Endodermal cell (in vitro differentiated cells): Measurements from ENCODE around the gene PXN. TPM values are rescaled to one million over a fixed set of nuclear protein-coding genes. Genes with fewer than 3 reads are reported as not detected.

Experiments
- DNase-seq: peaks from one replicate; pipeline ENCODE4 v3.0.0-alpha.2; 2017
- H3K27ac ChIP-seq: 2 replicates; pipeline ENCODE4 v1.5.1; 2013; ENCODE audit warnings: mild to moderate bottlenecking, low read depth, low read length, moderate library complexity
- H3K27me3 ChIP-seq: 2 replicates; pipeline ENCODE4 v1.6.1; 2013; ENCODE audit warnings: mild to moderate bottlenecking, low read length, moderate library complexity; ENCODE audit not compliant: insufficient read depth, control insufficient read depth, poor library complexity, severe bottlenecking
- H3K36me3 ChIP-seq: 2 replicates; pipeline ENCODE4 v1.7.0; 2013; ENCODE audit warnings: mild to moderate bottlenecking, low read length, moderate library complexity; ENCODE audit not compliant: control insufficient read depth, insufficient read depth
- H3K4me1 ChIP-seq: one replicate; pipeline ENCODE4 v1.7.0; 2013; ENCODE audit warnings: low read length; ENCODE audit not compliant: control insufficient read depth, insufficient read depth
- H3K4me3 ChIP-seq: 2 replicates; pipeline ENCODE4 v1.5.1; 2013; ENCODE audit warnings: mild to moderate bottlenecking, low read length, moderate library complexity
- H3K9ac ChIP-seq: 2 replicates; pipeline ENCODE4 v1.6.1; 2013; ENCODE audit warnings: mild to moderate bottlenecking, low read length, moderate library complexity; ENCODE audit not compliant: poor library complexity, severe bottlenecking; ENCODE audit errors: extremely low read depth
- H3K9me3 ChIP-seq: 2 replicates; pipeline ENCODE4 v1.6.1; 2013; ENCODE audit warnings: mild to moderate bottlenecking, low read length, moderate library complexity; ENCODE audit not compliant: control insufficient read depth
- H3K27ac Mint-ChIP-seq: 2 replicates; pipeline ENCODE4 v1.8.0; 2020; ENCODE audit warnings: mixed read lengths
- H3K27me3 Mint-ChIP-seq: 2 replicates; pipeline ENCODE4 v1.8.0; 2021; ENCODE audit warnings: mild to moderate bottlenecking, mixed read lengths; ENCODE audit not compliant: insufficient read depth
- H3K36me3 Mint-ChIP-seq: 2 replicates; pipeline ENCODE4 v1.8.0; 2020; ENCODE audit warnings: low read depth, mixed read lengths
- H3K4me1 Mint-ChIP-seq: 2 replicates; pipeline ENCODE4 v1.8.0; 2020; ENCODE audit warnings: mixed read lengths
- H3K4me3 Mint-ChIP-seq: 2 replicates; pipeline ENCODE4 v1.8.0; 2020; ENCODE audit warnings: mild to moderate bottlenecking, moderate library complexity, mixed read lengths
- H3K9me3 Mint-ChIP-seq: 2 replicates; pipeline ENCODE4 v1.8.0; 2020; ENCODE audit warnings: mild to moderate bottlenecking, mixed read lengths
- WGBS, 2 experiments: methylation state at CpG; one replicate each; pipeline versions ENCODE4 v1.1.5 to v1.1.7; 2013; ENCODE audit warnings: missing lambda C conversion rate in 2 of 2, mixed read lengths in 1 of 2; ENCODE audit not compliant: insufficient coverage in 1 of 2, insufficient read length in 1 of 2; 5-methylcytosine and 5-hydroxymethylcytosine counted together
- total RNA-seq, 2 donors: library from RNA; stranded (reverse); fragmentation: NEBNext Ultra II Directional in 1 of 2; extraction: Animal tissue kit (Norgen Biotek cat#: 25700) in 1 of 2; gene quantifications; 2 replicates in 1 of 2; 3 replicates in 1 of 2; pipeline ENCODE4 v1.2.1, GENCODE V29; 2021
- TF ChIP-seq, protein P1 (sequence below): fragments of 200-600 bp; sonication (generic); conservative IDR thresholded peaks from 2 replicates; pipeline ENCODE4 v1.5.0; 2021; ENCODE audit warnings: antibody characterized with exemption, mild to moderate bottlenecking

The PXN gene
- total RNA-seq, 2 donors from 2014 or later: 58.4 to 92.7 TPM

DNA sequence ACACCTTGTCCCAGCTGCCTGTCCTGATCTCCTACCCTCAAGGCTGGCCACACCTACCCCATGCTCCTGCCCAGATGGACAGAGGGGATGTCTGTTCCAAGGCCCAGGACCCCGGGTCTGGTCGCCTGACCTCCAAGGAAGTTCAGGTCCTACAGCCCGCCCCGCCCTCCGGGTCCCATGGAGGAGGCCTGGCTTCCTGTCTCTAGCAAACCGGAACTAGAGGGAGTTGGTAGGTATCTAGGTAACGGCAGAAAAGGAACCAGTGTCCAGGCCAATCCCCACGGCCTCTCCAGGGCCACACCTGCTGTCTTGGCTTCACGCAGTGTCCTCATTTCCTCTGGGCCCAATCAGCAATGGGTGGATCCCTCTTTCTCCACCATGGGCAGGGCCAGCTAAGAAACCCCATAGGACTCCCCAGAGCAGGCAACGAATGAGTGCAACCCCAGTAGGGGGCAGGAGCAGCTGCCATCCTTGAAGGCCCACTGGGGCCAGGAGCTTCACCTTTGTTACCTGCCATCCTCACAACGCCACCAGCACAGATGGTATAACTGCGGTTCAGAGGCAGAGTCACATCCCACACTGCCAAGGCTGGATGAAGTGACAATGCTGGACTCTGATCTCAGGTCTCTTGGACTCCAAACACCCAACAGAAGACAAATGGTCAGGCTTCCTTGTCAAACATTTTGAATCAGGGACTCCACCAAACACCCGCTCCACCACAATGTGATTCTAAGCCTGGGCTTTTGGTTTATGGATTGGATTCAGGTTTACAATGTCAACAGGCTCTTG lies 39.5 kb downstream of the PXN start:
- Histone ChIP-seq H3K9me3 (no peaks in the 10 kb centered on the region), H3K27me3 (no peaks in the 10 kb centered on the region), H3K4me3 (no peak overlapping the region), H3K9ac (peak overlapping the region; percentile 3), H3K36me3 (peaks cover 49% of the 10 kb centered on the region), H3K4me1 (peaks cover 57% of the 10 kb centered on the region), H3K27ac (peak overlapping the region; percentile 1)
- H3K27me3 Mint-ChIP-seq: no peaks in the 10 kb centered on the region
- no peaks in the 10 kb centered on the region for H3K9me3 Mint-ChIP-seq
- H3K4me1 Mint-ChIP-seq: peaks cover 51% of the 10 kb centered on the region
- TF ChIP-seq, protein P1, sequence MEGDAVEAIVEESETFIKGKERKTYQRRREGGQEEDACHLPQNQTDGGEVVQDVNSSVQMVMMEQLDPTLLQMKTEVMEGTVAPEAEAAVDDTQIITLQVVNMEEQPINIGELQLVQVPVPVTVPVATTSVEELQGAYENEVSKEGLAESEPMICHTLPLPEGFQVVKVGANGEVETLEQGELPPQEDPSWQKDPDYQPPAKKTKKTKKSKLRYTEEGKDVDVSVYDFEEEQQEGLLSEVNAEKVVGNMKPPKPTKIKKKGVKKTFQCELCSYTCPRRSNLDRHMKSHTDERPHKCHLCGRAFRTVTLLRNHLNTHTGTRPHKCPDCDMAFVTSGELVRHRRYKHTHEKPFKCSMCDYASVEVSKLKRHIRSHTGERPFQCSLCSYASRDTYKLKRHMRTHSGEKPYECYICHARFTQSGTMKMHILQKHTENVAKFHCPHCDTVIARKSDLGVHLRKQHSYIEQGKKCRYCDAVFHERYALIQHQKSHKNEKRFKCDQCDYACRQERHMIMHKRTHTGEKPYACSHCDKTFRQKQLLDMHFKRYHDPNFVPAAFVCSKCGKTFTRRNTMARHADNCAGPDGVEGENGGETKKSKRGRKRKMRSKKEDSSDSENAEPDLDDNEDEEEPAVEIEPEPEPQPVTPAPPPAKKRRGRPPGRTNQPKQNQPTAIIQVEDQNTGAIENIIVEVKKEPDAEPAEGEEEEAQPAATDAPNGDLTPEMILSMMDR: peak; percentile 36
- H3K27ac Mint-ChIP-seq: peak overlapping the region; percentile 91
- no peak for DNase-seq
- peaks cover 35% of the 10 kb centered on the region for H3K36me3 Mint-ChIP-seq
- WGBS, 2 experiments: 91 to 93% methylated on average over 10 to 13 of the region's 13 CpGs
- H3K4me3 Mint-ChIP-seq: peak overlapping the region; percentile 29

DNA sequence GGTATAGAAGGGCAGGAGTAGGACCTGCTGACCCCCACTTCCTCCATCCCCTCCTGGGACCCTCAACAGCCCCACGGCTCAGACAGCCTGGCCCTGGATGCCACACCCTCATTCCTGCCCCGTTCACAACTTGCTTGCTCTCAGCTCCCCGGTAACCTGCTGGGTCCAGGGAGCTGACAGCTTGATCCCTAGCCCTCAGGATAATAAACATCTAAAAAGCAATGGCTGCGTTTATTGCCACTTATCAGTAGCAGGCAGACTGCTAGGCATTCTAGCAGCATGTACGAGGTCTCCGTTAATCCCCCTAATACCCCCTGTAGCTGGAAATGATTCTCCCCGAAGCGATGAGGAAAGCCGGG lies 40.4 kb downstream of the PXN start:
- H3K4me1 Mint-ChIP-seq: peaks cover 45% of the 10 kb centered on the region
- TF ChIP-seq, protein P1: no peak
- peak overlapping the region; percentile 29 for H3K4me3 Mint-ChIP-seq
- Histone ChIP-seq H3K27ac (peak overlapping the region; percentile 1), H3K9ac (no peak overlapping the region), H3K36me3 (peaks cover 51% of the 10 kb centered on the region), H3K4me1 (peaks cover 51% of the 10 kb centered on the region), H3K27me3 (no peaks in the 10 kb centered on the region), H3K4me3 (no peak overlapping the region), H3K9me3 (no peaks in the 10 kb centered on the region)
- H3K36me3 Mint-ChIP-seq: peaks cover 42% of the 10 kb centered on the region
- no peaks in the 10 kb centered on the region for H3K9me3 Mint-ChIP-seq
- peak overlapping the region; percentile 91 for H3K27ac Mint-ChIP-seq
- WGBS, 2 experiments: 69 to 74% methylated on average over 8 to 9 of the region's 9 CpGs
- no peaks in the 10 kb centered on the region for H3K27me3 Mint-ChIP-seq
- DNase-seq: peak; percentile 67

DNA sequence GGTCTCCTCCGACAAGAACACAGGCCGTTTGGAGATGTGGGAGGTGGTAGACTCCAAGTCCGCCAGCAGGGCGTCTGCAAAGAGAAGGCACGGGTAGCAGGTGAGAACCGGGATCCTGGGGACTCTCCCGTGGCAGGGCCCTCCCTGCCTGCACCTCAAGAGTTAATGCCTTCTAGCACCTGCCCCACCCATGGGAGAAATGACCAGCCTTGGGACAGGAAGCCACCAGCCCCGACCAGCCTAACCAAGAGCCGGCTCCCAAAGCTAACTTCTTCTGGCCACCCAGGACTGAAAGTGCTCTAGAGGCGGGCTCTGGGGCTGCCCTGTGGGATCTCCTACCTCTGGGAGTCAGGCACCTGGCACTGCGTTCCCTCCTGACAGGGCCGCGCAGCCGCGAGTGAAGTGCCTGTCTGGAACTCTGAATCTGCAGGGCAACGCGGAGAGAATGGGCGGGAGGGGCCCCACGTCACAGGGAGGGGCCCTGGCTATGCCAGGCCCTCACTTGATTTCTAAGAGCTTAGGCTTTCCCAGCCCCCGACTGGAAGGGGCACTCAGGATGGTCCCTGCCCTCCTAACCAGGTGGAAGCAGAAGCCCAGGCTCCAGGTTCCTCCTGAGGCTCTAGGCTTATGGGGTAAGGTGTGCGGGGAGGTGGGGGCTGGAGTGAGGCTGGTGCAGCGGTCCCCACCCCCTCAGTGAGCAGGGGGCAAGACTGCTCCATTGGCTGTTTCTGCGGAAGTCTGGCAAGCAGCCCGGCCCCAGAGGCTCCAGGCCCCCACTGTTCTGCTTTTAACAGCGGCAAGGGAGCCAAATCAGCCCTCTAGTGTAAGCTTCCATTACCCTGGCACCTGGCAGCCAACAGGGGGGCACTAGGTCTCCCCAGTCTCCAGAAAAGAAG lies 41.0 kb downstream of the PXN start:
- H3K4me3 ChIP-seq: no peak overlapping the region
- H3K27ac Mint-ChIP-seq: peak overlapping the region; percentile 91

More for the DNA sequence above, 41.0 kb downstream of the PXN start:
- TF ChIP-seq, protein P1: no peak
- Mint-ChIP-seq H3K36me3 (peaks cover 48% of the 10 kb centered on the region), H3K4me3 (peak overlapping the region; percentile 29), H3K27me3 (no peaks in the 10 kb centered on the region), H3K9me3 (no peaks in the 10 kb centered on the region), H3K4me1 (peaks cover 39% of the 10 kb centered on the region)
- peak; percentile 56 for DNase-seq
- no peaks in the 10 kb centered on the region for H3K27me3 ChIP-seq
- peaks cover 51% of the 10 kb centered on the region for H3K36me3 ChIP-seq
- H3K9ac ChIP-seq: no peak overlapping the region
- no peaks in the 10 kb centered on the region for H3K9me3 ChIP-seq
- WGBS, 2 experiments: 91 to 96% methylated on average over 13 to 25 of the region's 25 CpGs
- peaks cover 45% of the 10 kb centered on the region for H3K4me1 ChIP-seq
- H3K27ac ChIP-seq: peak overlapping the region; percentile 54
